Measurements from ENCODE around the gene CORO2A. TPM values are rescaled to one million over a fixed set of nuclear protein-coding genes. Genes with fewer than 3 reads are reported as not detected.

CORO2A gene
- total RNA-seq, 1 donor from 2014 or later: 5.9 TPM

Small RNA genes within 50 kb of the gene (microRNA-seq; reads per million reads assigned to microRNA genes)
- not detected for gene MIR6854

Other genes with a start within 250 kb of the CORO2A start
- gene ANP32B, start 209.3 kb downstream of the CORO2A start, total RNA-seq: 137 to 143 TPM (median 139 TPM) in 3 replicates
- 36.7 to 39.5 TPM (median 36.9 TPM) in 3 replicates for gene NANS, start 135.9 kb downstream of the CORO2A start, total RNA-seq
- gene TRIM14, start 73.4 kb downstream of the CORO2A start, total RNA-seq: 10.1 to 12.2 TPM (median 11.5 TPM) in 3 replicates
- 7.0 to 7.4 TPM (median 7.3 TPM) in 3 replicates for gene TBC1D2, start 63.0 kb upstream of the CORO2A start, total RNA-seq

All from mesothelial cell of epicardium (in vitro differentiated cells).